Esophagus muscularis mucosa (tissue), 4 donors: ENCODE data around the gene RXFP1. TPM values are rescaled to one million over a fixed set of nuclear protein-coding genes. Genes with fewer than 3 reads are reported as not detected.

Source experiments
- DNase-seq: peaks from one replicate; pipeline ENCODE4 v3.0.0-alpha.2; 2017; ENCODE audit errors: extremely low spot score
- H3K27ac ChIP-seq, 4 donors: fragments of 200-600 bp; sonication (generic); replicated peaks in 1 of 4; 1 replicate in 3 of 4; 2 replicates in 1 of 4; pipeline ENCODE4 v1.5.1; 2016 to 2019; ENCODE audit warnings: mild to moderate bottlenecking in 1 of 4
- H3K27me3 ChIP-seq, 4 donors: fragments of 200-600 bp; sonication (generic); one replicate each; pipeline versions ENCODE4 v1.5.1 to v1.6.0; 2016 to 2019
- H3K36me3 ChIP-seq, 4 donors: fragments of 200-600 bp; sonication (generic); one replicate each; pipeline ENCODE4 v1.5.1; 2016 to 2019
- H3K4me1 ChIP-seq, 4 donors: fragments of 200-600 bp; sonication (generic); one replicate each; pipeline ENCODE4 v1.5.1; 2016 to 2019
- H3K4me3 ChIP-seq, 4 donors: fragments of 200-600 bp; sonication (generic); 1 replicate in 2 of 4; 2 replicates in 2 of 4; pipeline ENCODE4 v1.5.1; 2016 to 2019; ENCODE audit warnings: mild to moderate bottlenecking in 4 of 4, moderate library complexity in 1 of 4
- H3K9me3 ChIP-seq, 4 donors: fragments of 200-600 bp; sonication (generic); 1 replicate in 3 of 4; 2 replicates in 1 of 4; pipeline ENCODE4 v1.5.1; 2016 to 2019
- EP300 ChIP-seq: sonication (generic); formaldehyde crosslinking; IDR thresholded peaks from one replicate; pipeline ENCODE4 v1.6.1; 2017; ENCODE audit warnings: antibody characterized with exemption
- POLR2A ChIP-seq: fragments of 450-650 bp; IDR thresholded peaks from one replicate; pipeline ENCODE4 v1.6.1; 2017; ENCODE audit warnings: antibody characterized with exemption, moderate library complexity, mild to moderate bottlenecking, low read depth
- POLR2AphosphoS5 ChIP-seq, 2 donors: sonication (generic); formaldehyde crosslinking; IDR thresholded peaks; one replicate each; pipeline ENCODE4 v1.6.1; 2017; ENCODE audit warnings: antibody characterized with exemption in 2 of 2
- WGBS: methylation state at CpG from one replicate; pipeline ENCODE4 v1.1.5; 2018; 5-methylcytosine and 5-hydroxymethylcytosine counted together
- intact Hi-C: fragments of 100-400 bp; cut with DNase I; formaldehyde crosslinking; loops from one replicate; pipeline ENCODE4 v1.15.1; 2023
- total RNA-seq, 4 donors: library from RNA; depleted of rRNA; stranded (reverse); fragments of >200 nt; gene quantifications; one replicate each; pipeline versions ENCODE4 v1.1.0 to v1.2.1, GENCODE V29; 2016
- TF ChIP-seq, protein P1 (sequence below), 3 experiments: fragments of 200-600 bp in 2 of 3; fragments of 450-650 bp in 1 of 3; sonication (generic) in 2 of 3; IDR thresholded peaks; one replicate each; pipeline ENCODE4 v1.5.1; 2017 to 2019; ENCODE audit warnings: antibody characterized with exemption in 3 of 3, mild to moderate bottlenecking in 2 of 3, moderate library complexity in 1 of 3

RXFP1 gene
- total RNA-seq, 4 donors from 2014 or later: not detected

DNA sequence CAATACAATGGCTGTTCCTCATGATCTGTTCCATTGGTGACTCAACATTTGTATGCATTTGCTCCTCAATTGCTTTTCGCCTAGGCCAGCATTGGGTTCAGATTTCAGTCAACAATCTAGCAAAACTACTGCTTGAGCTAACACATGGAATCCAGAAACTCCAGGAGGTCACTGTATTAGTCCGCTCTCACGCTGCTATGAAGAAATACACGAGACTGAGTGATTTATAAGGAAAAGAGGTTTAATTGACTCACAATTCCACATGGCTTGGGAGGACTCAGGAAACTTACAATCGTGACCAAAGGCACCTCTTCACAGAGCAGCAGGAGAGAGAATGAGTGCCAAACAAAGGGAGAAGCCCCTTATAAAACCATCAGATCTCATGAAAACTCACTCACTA lies 67.1 kb downstream of the RXFP1 start:
- H3K9me3 ChIP-seq: no peaks in the 10 kb centered on the region
- no peak overlapping the region for H3K4me3 ChIP-seq
- TF ChIP-seq EP300 (no peak), POLR2AphosphoS5 (IDR thresholded peaks at IDR 0.05) (no peak), POLR2A (no peak)
- TF ChIP-seq, protein P1, sequence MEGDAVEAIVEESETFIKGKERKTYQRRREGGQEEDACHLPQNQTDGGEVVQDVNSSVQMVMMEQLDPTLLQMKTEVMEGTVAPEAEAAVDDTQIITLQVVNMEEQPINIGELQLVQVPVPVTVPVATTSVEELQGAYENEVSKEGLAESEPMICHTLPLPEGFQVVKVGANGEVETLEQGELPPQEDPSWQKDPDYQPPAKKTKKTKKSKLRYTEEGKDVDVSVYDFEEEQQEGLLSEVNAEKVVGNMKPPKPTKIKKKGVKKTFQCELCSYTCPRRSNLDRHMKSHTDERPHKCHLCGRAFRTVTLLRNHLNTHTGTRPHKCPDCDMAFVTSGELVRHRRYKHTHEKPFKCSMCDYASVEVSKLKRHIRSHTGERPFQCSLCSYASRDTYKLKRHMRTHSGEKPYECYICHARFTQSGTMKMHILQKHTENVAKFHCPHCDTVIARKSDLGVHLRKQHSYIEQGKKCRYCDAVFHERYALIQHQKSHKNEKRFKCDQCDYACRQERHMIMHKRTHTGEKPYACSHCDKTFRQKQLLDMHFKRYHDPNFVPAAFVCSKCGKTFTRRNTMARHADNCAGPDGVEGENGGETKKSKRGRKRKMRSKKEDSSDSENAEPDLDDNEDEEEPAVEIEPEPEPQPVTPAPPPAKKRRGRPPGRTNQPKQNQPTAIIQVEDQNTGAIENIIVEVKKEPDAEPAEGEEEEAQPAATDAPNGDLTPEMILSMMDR (IDR thresholded peaks at IDR 0.05): no peak
- H3K36me3 ChIP-seq: no peaks in the 10 kb centered on the region
- WGBS: 86% methylated on average over 5 of the region's 5 CpGs
- no peak overlapping the region for H3K27ac ChIP-seq
- no peak for DNase-seq
- no peaks in the 10 kb centered on the region for H3K27me3 ChIP-seq
- intact Hi-C loops: no loop called here
- no peaks in the 10 kb centered on the region for H3K4me1 ChIP-seq

DNA sequence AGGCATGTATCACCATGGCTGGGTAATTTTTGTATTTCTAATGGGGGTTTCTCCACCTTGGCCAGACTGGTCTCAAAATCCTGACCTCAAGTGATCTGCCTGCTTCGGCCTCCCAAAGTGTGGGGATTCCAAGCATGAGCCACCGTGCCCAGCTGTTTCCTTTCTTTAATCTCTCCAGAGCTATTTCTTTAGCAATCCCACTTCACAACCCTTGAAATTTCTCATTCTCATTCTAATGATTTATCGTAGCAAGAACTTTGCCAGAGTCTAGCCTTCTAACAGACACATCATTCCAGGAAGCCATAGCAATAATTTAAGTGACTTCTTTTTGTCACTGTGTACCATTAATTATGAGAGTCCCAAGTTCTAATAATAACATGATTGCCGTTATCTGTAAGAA lies 68.6 kb downstream of the RXFP1 start:
- H3K4me3 ChIP-seq: no peak overlapping the region
- no peaks in the 10 kb centered on the region for H3K4me1 ChIP-seq
- H3K27me3 ChIP-seq: no peaks in the 10 kb centered on the region
- 59% methylated on average over 4 of the region's 4 CpGs for WGBS
- DNase-seq: no peak
- H3K27ac ChIP-seq: no peak overlapping the region
- H3K9me3 ChIP-seq: no peaks in the 10 kb centered on the region
- intact Hi-C loops: no loop called here
- no peaks in the 10 kb centered on the region for H3K36me3 ChIP-seq
- TF ChIP-seq, protein P1 (IDR thresholded peaks at IDR 0.05): no peak
- TF ChIP-seq POLR2AphosphoS5 (IDR thresholded peaks at IDR 0.05) (no peak), POLR2A (no peak), EP300 (no peak)

DNA sequence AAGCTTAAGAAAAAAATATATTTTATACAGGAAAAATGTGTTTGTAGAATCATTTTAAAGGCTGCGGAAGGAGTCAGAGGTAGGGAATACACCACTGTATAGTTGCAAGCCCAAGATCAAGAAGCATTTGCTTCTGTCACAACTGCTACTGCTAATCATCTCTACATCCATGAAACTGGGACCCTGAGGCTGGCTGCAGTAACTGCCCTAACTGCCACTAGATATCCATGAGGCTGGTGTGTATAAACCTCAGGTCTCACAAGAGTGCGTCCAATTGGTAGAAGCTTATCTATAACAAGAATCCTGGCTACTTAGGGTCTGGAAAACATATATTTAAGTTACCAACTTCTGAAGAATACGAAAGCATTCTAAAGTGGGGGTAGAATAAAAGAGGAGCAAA lies 69.1 kb downstream of the RXFP1 start:
- Histone ChIP-seq H3K27ac (no peak overlapping the region), H3K36me3 (no peaks in the 10 kb centered on the region), H3K27me3 (no peaks in the 10 kb centered on the region), H3K9me3 (no peaks in the 10 kb centered on the region), H3K4me3 (no peak overlapping the region), H3K4me1 (no peaks in the 10 kb centered on the region)
- WGBS: 87% methylated on average over 3 of the region's 3 CpGs
- intact Hi-C loops: no loop called here
- no peak for TF ChIP-seq EP300
- TF ChIP-seq, protein P1 (IDR thresholded peaks at IDR 0.05): no peak
- no peak for TF ChIP-seq POLR2A
- no peak for TF ChIP-seq POLR2AphosphoS5 (IDR thresholded peaks at IDR 0.05)
- no peak for DNase-seq

DNA sequence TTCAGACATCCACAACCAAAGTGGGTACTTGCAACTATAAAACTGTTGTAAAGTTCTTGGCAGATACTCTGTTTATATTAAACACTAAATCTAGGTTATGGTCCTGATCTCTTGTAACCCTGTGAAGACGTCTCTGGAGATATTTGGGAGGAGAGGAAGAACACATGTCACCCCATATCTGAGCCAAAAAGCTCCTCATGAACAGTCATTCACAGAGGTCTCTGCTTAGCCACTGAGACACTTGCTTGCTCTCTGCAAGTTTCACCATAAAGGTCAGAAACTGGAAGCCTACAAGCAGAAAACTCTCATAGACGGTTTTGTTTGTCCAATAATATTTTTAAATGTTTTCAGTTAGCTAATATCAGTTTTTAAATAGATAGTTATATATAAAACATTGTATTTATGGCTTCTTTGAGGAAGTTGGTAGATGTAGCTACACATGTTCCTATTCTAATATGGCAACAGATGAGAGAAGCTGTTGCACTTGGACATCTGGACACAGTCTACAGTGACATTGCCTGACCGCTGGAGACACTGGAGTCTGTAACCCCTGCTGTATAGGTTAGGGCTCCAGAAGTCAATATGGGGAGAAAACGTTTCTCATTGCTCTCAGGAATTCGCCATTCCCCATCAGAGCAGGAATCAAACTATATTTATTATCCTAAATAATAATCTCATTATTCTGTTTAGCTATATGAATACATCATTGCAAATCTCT lies 76.4 kb downstream of the RXFP1 start:
- Histone ChIP-seq H3K9me3 (no peaks in the 10 kb centered on the region), H3K27me3 (no peaks in the 10 kb centered on the region), H3K4me1 (no peaks in the 10 kb centered on the region), H3K36me3 (no peaks in the 10 kb centered on the region), H3K27ac (no peak overlapping the region), H3K4me3 (no peak overlapping the region)
- WGBS: 51% methylated on average over 5 of the region's 5 CpGs
- intact Hi-C loops: no loop called here
- TF ChIP-seq, protein P1 (IDR thresholded peaks at IDR 0.05): no peak
- no peak for TF ChIP-seq POLR2A
- no peak for TF ChIP-seq POLR2AphosphoS5 (IDR thresholded peaks at IDR 0.05)
- TF ChIP-seq EP300: no peak
- DNase-seq: no peak

DNA sequence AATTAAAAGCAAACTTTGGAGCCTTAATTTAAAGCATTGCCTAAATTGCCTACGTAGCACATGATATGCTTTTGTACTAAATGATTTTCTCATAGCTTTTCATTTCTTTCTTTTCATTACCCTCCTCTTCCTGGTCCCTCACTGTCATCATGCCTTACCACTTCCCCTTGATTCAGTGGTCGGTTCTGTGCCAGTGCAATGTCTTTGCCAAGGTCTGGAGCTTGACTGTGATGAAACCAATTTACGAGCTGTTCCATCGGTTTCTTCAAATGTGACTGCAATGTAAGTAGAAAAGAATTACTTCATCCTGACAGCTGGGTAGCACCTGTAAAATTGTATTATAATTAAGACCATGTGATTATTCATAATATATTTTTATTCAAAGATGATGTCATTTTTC lies 77.5 kb downstream of the RXFP1 start:
- WGBS: 63% methylated on average over 4 of the region's 4 CpGs
- no peaks in the 10 kb centered on the region for H3K9me3 ChIP-seq
- H3K4me3 ChIP-seq: no peak overlapping the region
- no peaks in the 10 kb centered on the region for H3K36me3 ChIP-seq
- no peak overlapping the region for H3K27ac ChIP-seq
- TF ChIP-seq POLR2AphosphoS5 (IDR thresholded peaks at IDR 0.05) (no peak), EP300 (no peak), POLR2A (no peak)
- TF ChIP-seq, protein P1 (IDR thresholded peaks at IDR 0.05): no peak
- H3K4me1 ChIP-seq: no peaks in the 10 kb centered on the region
- intact Hi-C loops: no loop called here
- no peaks in the 10 kb centered on the region for H3K27me3 ChIP-seq
- DNase-seq: no peak
